NCI-H446 treated with DMSO at 0.1 percent for 48 hours (cell line): ENCODE results near the gene SEMA3F.
"Not testable (repeated sequence)": the region's sequence is repeated elsewhere in the genome, so short reads cannot be mapped to it uniquely, and the experiment has no call there.

Source experiments
- DNase-seq: peaks from one replicate; lab custom pipeline; 2025; lab: John Stamatoyannopoulos, UW

The SEMA3F gene

DNA sequence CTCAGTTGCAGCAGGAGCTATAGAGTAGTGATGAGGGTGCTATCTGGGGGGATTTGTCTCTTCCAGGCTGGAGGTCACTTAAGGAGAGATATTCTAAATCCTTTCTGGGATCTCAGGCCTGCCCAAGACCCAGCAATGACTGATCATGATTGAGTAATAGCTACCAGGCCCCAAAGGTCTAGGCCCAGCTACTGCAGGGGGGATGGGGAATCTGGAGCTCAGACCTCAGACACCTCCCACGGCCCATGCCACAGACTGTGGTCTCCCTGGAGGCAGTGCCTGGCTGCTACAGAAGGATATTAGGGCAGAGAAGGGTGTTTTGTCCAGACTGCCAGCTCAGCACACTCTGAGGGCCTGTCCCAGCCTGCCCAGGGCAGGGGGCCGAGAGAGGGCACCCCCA is 56.8 kb downstream of the SEMA3F start:
- DNase-seq, result no peak

DNA sequence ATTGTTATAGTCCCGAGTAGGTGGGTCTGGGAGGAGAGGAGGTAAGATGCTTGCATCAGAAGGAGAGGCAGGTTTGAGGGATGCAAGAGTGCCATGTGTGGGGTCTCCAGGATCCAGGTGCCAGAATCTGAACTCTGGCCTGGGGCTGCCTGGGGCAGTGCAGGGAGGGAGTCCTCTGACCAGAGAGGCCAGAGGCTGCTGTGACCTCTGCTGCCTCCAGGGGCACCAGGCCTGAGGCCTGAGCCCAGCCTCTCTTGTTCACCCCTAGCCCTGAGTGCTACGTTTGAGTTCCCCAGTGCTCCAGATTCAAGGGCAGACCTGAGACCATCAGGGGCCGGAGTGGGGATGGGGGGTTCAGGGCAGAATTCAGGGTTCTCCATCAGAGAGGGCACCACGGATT is 57.4 kb downstream of the SEMA3F start:
- no peak for DNase-seq

DNA sequence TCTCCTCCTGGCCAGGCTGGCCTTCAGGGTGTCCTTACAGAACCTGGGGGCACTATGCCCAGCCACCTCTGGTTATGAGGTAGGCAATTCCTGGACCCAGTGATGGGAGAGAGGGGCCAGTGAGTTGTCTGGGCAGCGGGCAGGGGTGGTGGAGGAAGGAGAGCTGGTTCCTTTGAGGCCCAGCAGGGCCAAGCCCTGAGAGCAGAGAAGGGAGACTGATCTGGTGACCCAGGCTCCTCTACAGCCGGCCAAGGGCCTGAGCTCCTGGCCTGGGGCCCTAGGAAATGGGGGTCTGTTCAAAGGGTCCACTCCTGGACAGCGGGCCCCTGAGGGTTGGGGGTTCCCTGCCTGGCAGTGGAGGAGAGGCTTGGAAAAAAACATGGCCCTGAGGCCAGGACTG is 57.8 kb downstream of the SEMA3F start:
- no peak for DNase-seq

DNA sequence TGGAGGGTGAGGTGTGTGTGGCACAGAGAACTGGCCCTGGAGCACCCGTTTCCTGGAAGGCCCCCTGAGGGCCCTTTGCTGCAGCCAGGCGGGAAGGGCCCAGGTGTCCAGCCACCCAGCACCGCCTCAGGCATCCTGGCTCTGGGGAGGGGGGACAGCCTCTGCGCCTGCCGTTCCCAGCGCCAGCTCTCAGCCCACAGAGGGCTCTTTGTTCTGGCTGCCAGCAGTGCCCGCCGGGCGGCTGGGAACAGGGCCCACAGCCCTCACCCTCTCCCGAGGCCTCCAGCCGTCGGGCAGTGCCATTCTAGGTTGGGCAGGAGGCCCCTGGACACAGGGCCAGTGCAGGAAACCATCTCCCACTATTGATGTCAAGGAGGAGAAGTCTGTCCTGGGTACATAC is 58.2 kb downstream of the SEMA3F start:
- no peak for DNase-seq

GRCh38 chr3:50214824-50215223 is 59.7 kb downstream of the SEMA3F start:
- no peak for DNase-seq

DNA sequence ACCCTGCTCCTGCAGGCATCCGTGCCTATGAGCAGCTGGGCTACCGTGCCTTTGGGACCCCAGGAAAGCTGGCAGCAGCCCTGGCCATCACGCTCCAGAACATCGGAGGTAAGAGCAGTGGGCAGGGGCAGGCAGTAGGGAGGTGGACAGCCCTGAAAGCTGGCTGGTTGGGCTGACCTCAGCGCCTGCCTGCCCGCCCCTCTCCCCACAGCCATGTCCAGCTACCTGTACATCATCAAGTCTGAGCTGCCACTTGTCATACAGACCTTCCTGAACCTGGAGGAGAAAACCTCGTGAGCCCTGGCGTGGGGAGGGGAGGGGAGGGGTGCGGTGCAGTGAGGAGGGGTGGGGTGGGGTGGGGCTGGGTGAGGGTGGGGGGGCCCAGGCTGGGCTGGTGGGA is 60.4 kb downstream of the SEMA3F start:
- DNase-seq, result no peak

DNA sequence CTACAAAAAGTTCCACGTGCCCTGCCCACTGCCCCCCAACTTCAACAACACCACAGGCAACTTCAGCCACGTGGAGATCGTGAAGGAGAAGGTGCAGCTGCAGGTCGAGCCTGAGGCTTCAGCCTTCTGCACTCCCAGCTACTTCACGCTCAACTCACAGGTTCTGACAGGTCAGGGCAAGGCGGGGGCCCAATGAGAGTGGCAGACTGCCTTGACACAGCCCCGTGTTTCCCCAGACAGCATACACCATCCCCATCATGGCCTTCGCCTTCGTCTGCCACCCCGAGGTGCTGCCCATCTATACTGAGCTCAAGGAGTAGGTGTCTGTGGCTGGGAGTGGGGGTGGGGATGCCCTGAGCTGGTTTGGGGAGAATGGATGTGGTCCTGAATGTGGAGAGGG is 62.6 kb downstream of the SEMA3F start:
- DNase-seq, result no peak

- no peak for DNase-seq
Measured at GRCh38 chr3:50218448-50218847, 63.3 kb downstream of the SEMA3F start.

GRCh38 chr3:50219285-50219684 is 64.2 kb downstream of the SEMA3F start:
- no peak for DNase-seq

DNA sequence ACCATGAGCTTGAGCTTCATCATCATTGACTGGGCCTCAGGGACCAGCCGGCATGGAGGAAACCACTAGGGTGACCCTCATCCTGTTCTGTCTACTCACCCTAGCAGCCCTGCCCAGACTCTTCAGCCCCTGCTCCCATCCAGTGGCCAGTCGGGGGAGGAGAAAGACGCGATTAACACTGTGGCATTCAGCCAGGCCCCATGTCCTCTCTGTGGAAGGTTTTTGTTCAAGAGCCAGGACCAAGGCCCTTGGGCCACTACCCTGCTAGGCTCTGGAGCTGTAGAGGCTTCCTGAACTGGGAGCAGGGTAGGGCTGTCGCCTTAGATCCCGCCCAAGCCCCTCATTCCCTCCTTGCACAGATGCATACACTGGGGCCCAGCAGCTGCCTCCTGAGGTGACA is 65.0 kb downstream of the SEMA3F start:
- no peak for DNase-seq

GRCh38 chr3:50221051-50221410 is 65.9 kb downstream of the SEMA3F start:
- DNase-seq, result no peak

DNA sequence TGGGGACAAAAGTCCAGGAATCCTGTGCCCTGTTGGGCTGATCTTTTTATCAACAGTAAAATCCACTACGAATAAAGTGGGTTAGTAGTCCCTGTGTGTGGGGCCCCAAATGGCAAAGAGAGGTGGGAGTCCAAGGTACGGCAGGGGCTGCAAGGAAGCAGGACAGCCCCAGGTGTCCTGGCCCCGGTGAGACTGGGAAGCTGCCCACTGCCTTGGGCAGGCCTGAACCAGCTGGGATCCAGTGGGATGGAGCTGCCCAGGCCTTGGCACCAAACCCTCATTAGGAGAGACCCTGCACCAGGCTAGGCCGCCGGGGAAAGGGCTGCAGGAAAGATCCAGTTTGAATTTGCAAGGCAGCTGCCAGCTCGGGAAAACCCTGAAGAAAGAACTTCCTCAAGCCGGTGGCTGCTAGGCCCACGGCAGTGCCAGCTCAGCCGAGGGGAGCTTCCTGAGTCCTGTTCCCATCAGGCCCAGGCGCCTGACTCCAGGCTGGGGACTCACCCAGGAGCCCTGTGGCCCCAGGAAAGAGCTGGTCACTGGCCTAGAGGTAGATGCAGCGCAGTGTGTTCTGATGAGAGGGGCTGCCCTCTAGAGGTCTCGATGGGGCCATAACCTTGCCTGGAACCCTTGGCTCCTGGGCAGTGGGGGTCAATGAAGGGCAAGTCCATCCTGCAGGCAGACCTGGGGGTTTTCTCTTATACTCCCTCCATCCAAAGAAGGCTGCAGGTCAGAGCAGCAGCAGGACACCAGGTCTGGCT is 66.5 kb downstream of the SEMA3F start:
- no peak for DNase-seq

DNA sequence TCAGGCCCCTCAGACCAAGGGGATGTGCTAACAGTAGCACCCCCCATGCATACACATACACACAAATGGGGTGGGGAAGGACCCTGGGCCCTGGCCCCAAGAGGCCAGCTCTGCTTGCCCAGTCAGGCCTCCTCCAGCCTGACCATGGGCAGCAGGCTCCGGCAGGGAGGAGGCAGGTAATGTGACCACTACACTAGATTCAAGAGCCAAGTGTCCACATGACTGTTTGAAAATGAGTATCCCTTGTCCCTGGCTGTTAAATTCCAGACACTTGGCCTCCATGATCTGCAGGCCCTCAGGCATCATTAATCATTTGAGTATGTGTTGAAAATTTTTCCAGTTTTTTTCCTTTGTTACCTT is 67.0 kb downstream of the SEMA3F start:
- DNase-seq, result no peak

GRCh38 chr3:50224639-50225038 is 69.5 kb downstream of the SEMA3F start:
- no peak for DNase-seq

GRCh38 chr3:50226888-50227389 is 71.8 kb downstream of the SEMA3F start:
- no peak for DNase-seq

GRCh38 chr3:50227390-50228183 is 72.5 kb downstream of the SEMA3F start:
- peak; percentile 49 for DNase-seq

GRCh38 chr3:50228184-50228763 is 73.2 kb downstream of the SEMA3F start:
- DNase-seq, result not testable (repeated sequence)

DNA sequence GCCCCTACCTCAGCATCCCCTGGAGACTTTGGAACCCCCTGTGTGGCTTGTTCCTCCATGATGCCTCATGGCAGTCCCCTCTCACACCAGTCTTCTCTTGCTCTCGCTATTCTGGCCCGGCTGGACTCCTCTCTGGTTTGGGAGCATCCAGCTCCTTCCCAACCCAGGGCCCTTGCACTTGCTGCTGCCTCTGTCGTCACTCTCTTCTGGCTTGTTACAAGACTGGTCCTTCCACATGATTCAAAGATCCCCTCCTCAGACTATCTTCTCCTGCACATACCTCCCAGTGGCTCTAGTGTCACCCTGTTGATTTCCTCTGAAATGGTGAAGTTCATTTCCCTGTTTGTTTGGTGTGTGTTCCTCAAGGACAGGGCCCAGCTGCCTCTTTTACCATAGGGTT is 74.4 kb downstream of the SEMA3F start:
- DNase-seq, result no peak

GRCh38 chr3:50230104-50230793 is 75.1 kb downstream of the SEMA3F start:
- DNase-seq, result no peak

- no peak for DNase-seq
Measured at GRCh38 chr3:50230794-50231125, 75.6 kb downstream of the SEMA3F start.

GRCh38 chr3:50231581-50231980 is 76.5 kb downstream of the SEMA3F start:
- DNase-seq, result no peak

DNA sequence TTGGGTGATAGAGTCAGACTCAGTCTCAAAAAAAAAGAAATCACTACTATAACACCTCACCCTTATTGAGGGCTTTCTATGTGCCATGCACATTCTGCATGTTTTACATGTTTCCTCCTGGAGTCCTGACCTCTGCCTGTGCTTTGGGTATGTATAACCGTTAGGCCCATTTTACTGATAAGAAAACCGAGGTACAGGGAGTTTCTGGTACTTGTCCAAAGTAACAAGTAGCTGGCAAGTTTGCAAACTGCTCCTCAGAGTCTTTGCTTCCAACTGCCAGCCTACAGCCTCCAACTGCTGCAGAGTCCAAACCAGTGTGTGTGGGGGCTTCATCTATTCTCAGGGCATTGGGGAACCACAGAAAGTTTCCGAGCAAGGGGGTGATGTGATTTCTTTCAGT is 77.2 kb downstream of the SEMA3F start:
- DNase-seq, result no peak

DNA sequence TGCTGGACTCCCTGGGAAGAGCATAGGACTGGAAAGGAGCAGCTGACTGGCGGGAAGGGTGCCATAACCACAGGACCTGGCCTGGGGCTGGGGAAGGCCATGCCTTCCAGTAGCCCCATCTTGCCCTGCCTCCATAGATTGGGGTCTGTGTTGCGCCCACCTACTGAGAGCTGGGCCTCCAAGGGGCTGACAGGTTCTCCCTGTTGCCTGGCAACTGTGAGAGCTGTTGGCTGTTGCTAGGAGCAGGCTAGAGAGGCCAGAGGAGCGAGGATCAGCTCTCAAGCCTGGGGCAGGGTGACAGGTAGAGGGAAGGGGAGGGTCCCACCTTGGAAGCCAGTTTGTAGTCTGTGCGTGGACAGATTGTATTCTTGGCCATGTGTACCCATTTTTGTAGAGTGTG is 78.1 kb downstream of the SEMA3F start:
- no peak for DNase-seq
